GM23338 (cell line): ENCODE results near the gene STK39. TPM values are rescaled to one million over a fixed set of nuclear protein-coding genes. Genes with fewer than 3 reads are reported as not detected.

Experiments
- ATAC-seq: fragments of 200-7000 bp; cut with Tn5 transposase; 3 replicates; pipeline ENCODE4 v1.9.1; 2020
- DNase-seq: peaks from one replicate; pipeline ENCODE4 v3.0.0-alpha.2; 2015; ENCODE audit warnings: low spot score
- H2AFZ ChIP-seq: fragments of 200-600 bp; sonication (generic); 2 replicates; pipeline ENCODE4 v1.8.0; 2016; ENCODE audit warnings: antibody characterized with exemption, mild to moderate bottlenecking, moderate library complexity
- H3F3A ChIP-seq: fragments of 200-600 bp; sonication (generic); replicated peaks from 2 replicates; pipeline ENCODE4 v1.8.0; 2017; ENCODE audit warnings: antibody characterized with exemption, mixed run types, low read depth
- H3K27ac ChIP-seq: fragments of 200-600 bp; sonication (generic); 2 replicates; pipeline ENCODE4 v1.6.1; 2016; ENCODE audit warnings: low read depth
- H3K27me3 ChIP-seq: fragments of 200-600 bp; sonication (generic); 2 replicates; pipeline ENCODE4 v1.8.0; 2016; ENCODE audit warnings: mild to moderate bottlenecking, mixed run types, moderate library complexity; ENCODE audit not compliant: insufficient read depth
- H3K36me3 ChIP-seq: fragments of 200-600 bp; sonication (generic); 2 replicates; pipeline ENCODE4 v1.8.0; 2016; ENCODE audit warnings: mild to moderate bottlenecking; ENCODE audit not compliant: insufficient read depth
- H3K4me1 ChIP-seq: fragments of 200-600 bp; sonication (generic); 2 replicates; pipeline ENCODE4 v1.8.0; 2016; ENCODE audit warnings: mild to moderate bottlenecking, moderate library complexity; ENCODE audit not compliant: insufficient read depth
- H3K4me2 ChIP-seq: fragments of 200-600 bp; sonication (generic); 2 replicates; pipeline ENCODE4 v1.7.1; 2017; ENCODE audit warnings: mixed run types
- H3K4me3 ChIP-seq: fragments of 200-600 bp; sonication (generic); 2 replicates; pipeline ENCODE4 v1.6.1; 2016; ENCODE audit warnings: mixed run types
- H3K79me2 ChIP-seq: fragments of 200-600 bp; sonication (generic); replicated peaks from 2 replicates; pipeline ENCODE4 v1.8.0; 2017; ENCODE audit warnings: mild to moderate bottlenecking; ENCODE audit not compliant: insufficient read depth
- H3K9me2 ChIP-seq: fragments of 200-600 bp; sonication (generic); 2 replicates; pipeline ENCODE4 v1.8.0; 2017; ENCODE audit not compliant: insufficient read depth
- H4K20me1 ChIP-seq: fragments of 200-600 bp; sonication (generic); replicated peaks from 2 replicates; pipeline ENCODE4 v1.8.0; 2017; ENCODE audit warnings: mild to moderate bottlenecking; ENCODE audit not compliant: insufficient read depth
- H3K27ac Mint-ChIP-seq: 2 replicates; pipeline ENCODE4 v1.8.0; 2020; ENCODE audit warnings: inconsistent platforms, mild to moderate bottlenecking, moderate library complexity, mixed read lengths
- H3K27me3 Mint-ChIP-seq: 3 replicates; pipeline ENCODE4 v1.8.0; 2022; ENCODE audit warnings: low read depth, mild to moderate bottlenecking, moderate library complexity, mixed read lengths, inconsistent platforms; ENCODE audit not compliant: insufficient read depth, poor library complexity
- H3K36me3 Mint-ChIP-seq: 3 replicates; pipeline ENCODE4 v1.8.0; 2021; ENCODE audit warnings: low read depth, mild to moderate bottlenecking, inconsistent platforms, moderate library complexity, mixed read lengths
- H3K4me1 Mint-ChIP-seq: 3 replicates; pipeline ENCODE4 v1.8.0; 2020; ENCODE audit warnings: mild to moderate bottlenecking, inconsistent platforms, mixed read lengths
- H3K4me3 Mint-ChIP-seq: 3 replicates; pipeline ENCODE4 v1.8.0; 2021; ENCODE audit warnings: moderate library complexity, mild to moderate bottlenecking, inconsistent platforms, mixed read lengths
- H3K9me3 Mint-ChIP-seq: 3 replicates; pipeline ENCODE4 v1.8.0; 2020; ENCODE audit warnings: moderate library complexity, mild to moderate bottlenecking, inconsistent platforms, mixed read lengths
- CREB1 ChIP-seq: fragments of 250-450 bp; sonication (Bioruptor Pico); IDR thresholded peaks from 2 replicates; pipeline ENCODE4 v1.5.0; 2020; ENCODE audit warnings: low read depth, mild to moderate bottlenecking, moderate library complexity
- CTCF ChIP-seq, 2 experiments: fragments of 200-600 bp in 1 of 2; sonication (generic) in 1 of 2; conservative IDR thresholded peaks; 2 replicates each; pipeline versions ENCODE4 v1.5.1 to v1.6.1; 2016 to 2017; ENCODE audit warnings: antibody characterized with exemption in 2 of 2, low read depth in 2 of 2, mild to moderate bottlenecking in 2 of 2, moderate library complexity in 1 of 2
- ETS1 ChIP-seq: IDR thresholded peaks from 2 replicates; pipeline ENCODE4 v1.6.1; 2016; ENCODE audit warnings: antibody characterized with exemption
- JUNB ChIP-seq: IDR thresholded peaks from one replicate; pipeline ENCODE4 v1.6.1; 2016; ENCODE audit warnings: antibody characterized with exemption; ENCODE audit not compliant: unreplicated experiment
- NANOG ChIP-seq: IDR thresholded peaks from 2 replicates; pipeline ENCODE4 v1.6.1; 2016; ENCODE audit warnings: antibody characterized with exemption, borderline replicate concordance
- POLR2AphosphoS5 ChIP-seq: IDR thresholded peaks from 2 replicates; pipeline ENCODE4 v1.6.1; 2016; ENCODE audit warnings: antibody characterized with exemption, low read depth
- REST ChIP-seq: IDR thresholded peaks from one replicate; pipeline ENCODE4 v1.6.1; 2018; ENCODE audit warnings: antibody characterized with exemption; ENCODE audit not compliant: unreplicated experiment
- STAT1 ChIP-seq: IDR thresholded peaks from one replicate; pipeline ENCODE4 v1.6.1; 2016; ENCODE audit warnings: antibody characterized with exemption; ENCODE audit not compliant: unreplicated experiment
- ZNF114 ChIP-seq: fragments of 250-450 bp; sonication (Bioruptor Pico); IDR thresholded peaks from 2 replicates; pipeline ENCODE4 v1.5.0; 2020; ENCODE audit warnings: mild to moderate bottlenecking, moderate library complexity
- ZNF331 ChIP-seq: fragments of 250-450 bp; sonication (Bioruptor Pico); IDR thresholded peaks from 2 replicates; pipeline ENCODE4 v1.5.0; 2020; ENCODE audit warnings: low read depth, mild to moderate bottlenecking, moderate library complexity
- ZNF462 ChIP-seq: fragments of 250-450 bp; sonication (Bioruptor Pico); IDR thresholded peaks from 2 replicates; pipeline ENCODE4 v1.5.0; 2020; ENCODE audit warnings: mild to moderate bottlenecking, moderate library complexity
- polyA plus RNA-seq: library from polyadenylated mRNA; unstranded; fragments of >200 nt; fragmentation: Nextera tagmentation; extraction: Ambion mirVana; gene quantifications from 2 replicates; pipeline ENCODE4 v1.2.1, GENCODE V29; 2016
- total RNA-seq: library from RNA; depleted of rRNA; stranded (reverse); fragments of >200 nt; shearing (Covaris generic); gene quantifications from 2 replicates; pipeline ENCODE4 v1.2.3, GENCODE V29; 2014

STK39 gene
- total and polyA plus RNA-seq, 2 experiments from 2014 or later: 9.5 to 16.9 TPM

- TF ChIP-seq REST (no peak), JUNB (no peak), ZNF462 (no peak), ZNF114 (CRISPR knock-in tag) (no peak), ZNF331 (CRISPR knock-in tag) (no peak)
Measured at GRCh38 chr2:168105127-168105683, 142.2 kb downstream of the STK39 start (continued).

- H3K27ac ChIP-seq: no peak overlapping the region
- no peaks in the 10 kb centered on the region for H3K27me3 Mint-ChIP-seq
- no peaks in the 10 kb centered on the region for H3K27me3 ChIP-seq
- no peaks in the 10 kb centered on the region for H3K4me1 Mint-ChIP-seq
- H2AFZ ChIP-seq: no peak overlapping the region
- H3K79me2 ChIP-seq: no peaks in the 10 kb centered on the region
- H3K4me2 ChIP-seq: no peak overlapping the region
- H3F3A ChIP-seq: no peaks in the 10 kb centered on the region
- no peak overlapping the region for H3K4me3 Mint-ChIP-seq
- H3K27ac Mint-ChIP-seq: no peak overlapping the region
- peaks cover 2% of the 10 kb centered on the region; the same call in 1 of the 2 replicates for H3K9me2 ChIP-seq
- no peaks in the 10 kb centered on the region for H3K4me1 ChIP-seq
- no peak overlapping the region for H3K4me3 ChIP-seq
- H4K20me1 ChIP-seq: no peaks in the 10 kb centered on the region; the same call in 1 of the 2 replicates
- H3K36me3 ChIP-seq: no peaks in the 10 kb centered on the region
- peaks cover 13% of the 10 kb centered on the region; the same call in 1 of the 3 replicates for H3K36me3 Mint-ChIP-seq
- DNase-seq (no peak), ATAC-seq (no peak)
- peaks cover 2% of the 10 kb centered on the region; the same call in 1 of the 3 replicates for H3K9me3 Mint-ChIP-seq
- TF ChIP-seq ETS1 (no peak), JUNB (no peak), ZNF114 (CRISPR knock-in tag) (no peak), POLR2AphosphoS5 (no peak), NANOG (no peak), CREB1 (CRISPR knock-in tag) (no peak), STAT1 (no peak), CTCF (conservative IDR thresholded peaks at IDR 0.05; ENCODE audit: low read depth in 2 of 2) (no peak)
Measured at GRCh38 chr2:168097431-168097830, 150.0 kb downstream of the STK39 start.
